RWPE2 (cell line): ENCODE data around the gene RIMBP2.

Experiments
- ATAC-seq: fragments of 200-7000 bp; cut with Tn5 transposase; 3 replicates; pipeline ENCODE4 v1.9.1; 2021; ENCODE audit warnings: low read depth
- DNase-seq: peaks from one replicate; pipeline ENCODE4 v3.0.0-alpha.2; 2020; ENCODE audit warnings: low spot score
- H3K27ac ChIP-seq: fragments of 450-650 bp; 2 replicates; pipeline ENCODE4 v1.5.1; 2017; ENCODE audit warnings: mild to moderate bottlenecking; ENCODE audit not compliant: poor library complexity, severe bottlenecking
- H3K27me3 ChIP-seq: fragments of 250-450 bp; sonication (Bioruptor Pico); 2 replicates; pipeline ENCODE4 v1.5.1; 2021; ENCODE audit warnings: mild to moderate bottlenecking, moderate library complexity; ENCODE audit not compliant: insufficient read depth, poor library complexity, severe bottlenecking
- H3K36me3 ChIP-seq: fragments of 250-450 bp; sonication (Bioruptor Pico); 2 replicates; pipeline ENCODE4 v1.5.1; 2020; ENCODE audit warnings: low read depth, mild to moderate bottlenecking, moderate library complexity
- H3K4me1 ChIP-seq: fragments of 250-450 bp; sonication (Bioruptor Pico); 2 replicates; pipeline ENCODE4 v1.5.1; 2021; ENCODE audit warnings: mild to moderate bottlenecking, moderate library complexity; ENCODE audit not compliant: insufficient read depth, poor library complexity, severe bottlenecking
- H3K4me3 ChIP-seq: fragments of 250-450 bp; sonication (Bioruptor Pico); 2 replicates; pipeline ENCODE4 v1.5.1; 2021; ENCODE audit warnings: mild to moderate bottlenecking, moderate library complexity; ENCODE audit not compliant: severe bottlenecking
- H3K9me3 ChIP-seq: fragments of 250-450 bp; sonication (Bioruptor Pico); 2 replicates; pipeline ENCODE4 v1.5.1; 2021; ENCODE audit warnings: mild to moderate bottlenecking, moderate library complexity; ENCODE audit not compliant: severe bottlenecking
- CTCF ChIP-seq: fragments of 450-650 bp; IDR thresholded peaks from one replicate; pipeline ENCODE4 v1.5.1; 2017; ENCODE audit warnings: mild to moderate bottlenecking, moderate library complexity; ENCODE audit not compliant: poor library complexity, severe bottlenecking

The RIMBP2 gene

GRCh38 chr12:130433411-130433810 is 282.7 kb downstream of the RIMBP2 start:
- H3K27ac ChIP-seq: no peak overlapping the region
- no peak for ATAC-seq
- no peaks in the 10 kb centered on the region for H3K36me3 ChIP-seq
- no peaks in the 10 kb centered on the region for H3K27me3 ChIP-seq
- no peaks in the 10 kb centered on the region for H3K9me3 ChIP-seq
- no peaks in the 10 kb centered on the region for H3K4me1 ChIP-seq
- no peak overlapping the region for H3K4me3 ChIP-seq
- DNase-seq: no peak
- TF ChIP-seq CTCF: no peak

- Histone ChIP-seq H3K4me1 (no peaks in the 10 kb centered on the region), H3K27me3 (no peaks in the 10 kb centered on the region), H3K9me3 (no peaks in the 10 kb centered on the region), H3K36me3 (no peaks in the 10 kb centered on the region), H3K4me3 (no peak overlapping the region), H3K27ac (no peak overlapping the region)
- no peak for TF ChIP-seq CTCF
- no peak for DNase-seq
- no peak for ATAC-seq
These were observed 284.9 kb downstream of the RIMBP2 start for GRCh38 chr12:130431176-130431575.

GRCh38 chr12:130429656-130430505 is 286.2 kb downstream of the RIMBP2 start:
- no peak for TF ChIP-seq CTCF
- Histone ChIP-seq H3K36me3 (no peaks in the 10 kb centered on the region), H3K27me3 (no peaks in the 10 kb centered on the region), H3K4me1 (no peaks in the 10 kb centered on the region), H3K4me3 (no peak overlapping the region), H3K9me3 (no peaks in the 10 kb centered on the region), H3K27ac (no peak overlapping the region)
- DNase-seq: no peak
- ATAC-seq: no peak

- Histone ChIP-seq H3K27ac (no peak overlapping the region), H3K4me1 (no peaks in the 10 kb centered on the region)
- ATAC-seq: no peak
These were observed 288.0 kb downstream of the RIMBP2 start for GRCh38 chr12:130428116-130428515.

More at GRCh38 chr12:130428116-130428515, 288.0 kb downstream of the RIMBP2 start:
- DNase-seq: no peak
- no peak for TF ChIP-seq CTCF
- Histone ChIP-seq H3K36me3 (no peaks in the 10 kb centered on the region), H3K27me3 (no peaks in the 10 kb centered on the region), H3K9me3 (no peaks in the 10 kb centered on the region), H3K4me3 (no peak overlapping the region)
